Liver (tissue), 9 donors: Measurements from ENCODE around the gene SLC12A9. TPM values are rescaled to one million over a fixed set of nuclear protein-coding genes. Genes with fewer than 3 reads are reported as not detected.

Experiments used
- DNase-seq: peaks from one replicate; pipeline ENCODE4 v3.0.0-alpha.2; 2017; ENCODE audit warnings: low spot score
- H3K27ac ChIP-seq, 2 donors: one replicate each; pipeline ENCODE4 v1.7.0; 2013; ENCODE audit warnings: inconsistent platforms in 2 of 2, low read length in 2 of 2, control low read depth in 1 of 2, low read depth in 1 of 2, mild to moderate bottlenecking in 1 of 2
- H3K27me3 ChIP-seq, 4 donors: one replicate each; pipeline versions ENCODE4 v1.6.1 to v1.7.0; 2013; ENCODE audit warnings: low read length in 3 of 4, inconsistent platforms in 1 of 4, mild to moderate bottlenecking in 1 of 4, moderate library complexity in 1 of 4; ENCODE audit not compliant: control insufficient read depth in 4 of 4, insufficient read depth in 4 of 4
- H3K36me3 ChIP-seq, 4 donors: one replicate each; pipeline versions ENCODE4 v1.6.1 to v1.7.0; 2013; ENCODE audit warnings: low read length in 3 of 4, mild to moderate bottlenecking in 3 of 4, low read depth in 1 of 4, moderate library complexity in 1 of 4; ENCODE audit not compliant: control insufficient read depth in 4 of 4, insufficient read depth in 3 of 4
- H3K4me1 ChIP-seq, 4 donors: one replicate each; pipeline versions ENCODE4 v1.6.1 to v1.7.0; 2013; ENCODE audit warnings: low read length in 3 of 4, mild to moderate bottlenecking in 3 of 4, moderate library complexity in 1 of 4; ENCODE audit not compliant: control insufficient read depth in 4 of 4, insufficient read depth in 4 of 4
- H3K4me3 ChIP-seq, 3 donors: one replicate each; pipeline versions ENCODE4 v1.6.1 to v1.7.0; 2013; ENCODE audit warnings: low read length in 3 of 3, control low read depth in 1 of 3, low read depth in 1 of 3, mild to moderate bottlenecking in 1 of 3
- H3K9ac ChIP-seq, 2 donors: one replicate each; pipeline ENCODE4 v1.7.0; 2013; ENCODE audit warnings: low read length in 2 of 2, mild to moderate bottlenecking in 2 of 2, moderate library complexity in 2 of 2, control low read depth in 1 of 2, low read depth in 1 of 2
- H3K9me3 ChIP-seq, 4 donors: one replicate each; pipeline versions ENCODE4 v1.6.1 to v1.7.0; 2013; ENCODE audit warnings: low read length in 3 of 4; ENCODE audit not compliant: control insufficient read depth in 4 of 4
- ATF3 ChIP-seq: IDR thresholded peaks from 2 replicates; pipeline ENCODE4 v1.6.1; 2016; ENCODE audit warnings: antibody characterized with exemption
- CTCF ChIP-seq: fragments of 150-350 bp; IDR thresholded peaks from 2 replicates; pipeline ENCODE4 v1.5.1; 2017; ENCODE audit warnings: improper control_type of control experiment, low read depth, low read length; ENCODE audit not compliant: missing input control
- EGR1 ChIP-seq, 2 donors: IDR thresholded peaks; 2 replicates each; pipeline ENCODE4 v1.6.1; 2016 to 2018; ENCODE audit warnings: antibody characterized with exemption in 2 of 2, low read depth in 2 of 2
- FOXA1 ChIP-seq: IDR thresholded peaks from 2 replicates; pipeline ENCODE4 v1.6.1; 2016; ENCODE audit warnings: antibody characterized with exemption
- FOXA2 ChIP-seq: IDR thresholded peaks from 2 replicates; pipeline ENCODE4 v1.6.1; 2016; ENCODE audit warnings: antibody characterized with exemption
- GABPA ChIP-seq, 2 donors: IDR thresholded peaks in 1 of 2; conservative IDR thresholded peaks in 1 of 2; 2 replicates each; pipeline ENCODE4 v1.6.1; 2016; ENCODE audit warnings: antibody characterized with exemption in 2 of 2, mild to moderate bottlenecking in 1 of 2, moderate library complexity in 1 of 2
- HNF4A ChIP-seq, 2 donors: conservative IDR thresholded peaks; 2 replicates each; pipeline ENCODE4 v1.6.1; 2016; ENCODE audit warnings: antibody characterized with exemption in 2 of 2, mild to moderate bottlenecking in 2 of 2
- HNF4G ChIP-seq: IDR thresholded peaks from 2 replicates; pipeline ENCODE4 v1.6.1; 2016; ENCODE audit warnings: antibody characterized with exemption
- JUND ChIP-seq, 2 donors: IDR thresholded peaks; 2 replicates each; pipeline ENCODE4 v1.6.1; 2016; ENCODE audit warnings: antibody characterized with exemption in 2 of 2
- MAX ChIP-seq: IDR thresholded peaks from 2 replicates; pipeline ENCODE4 v1.6.1; 2016; ENCODE audit warnings: antibody characterized with exemption
- NR2F2 ChIP-seq: IDR thresholded peaks from 2 replicates; pipeline ENCODE4 v1.6.1; 2016; ENCODE audit warnings: antibody characterized with exemption
- RAD21 ChIP-seq, 2 donors: IDR thresholded peaks; 2 replicates each; pipeline ENCODE4 v1.6.1; 2016; ENCODE audit warnings: antibody characterized with exemption in 2 of 2, mild to moderate bottlenecking in 2 of 2
- REST ChIP-seq: IDR thresholded peaks from 2 replicates; pipeline ENCODE4 v1.6.1; 2016; ENCODE audit warnings: antibody characterized with exemption, mild to moderate bottlenecking
- RXRA ChIP-seq, 2 donors: IDR thresholded peaks; 2 replicates each; pipeline ENCODE4 v1.6.1; 2017 to 2018; ENCODE audit warnings: antibody characterized with exemption in 2 of 2, mild to moderate bottlenecking in 1 of 2
- SP1 ChIP-seq: IDR thresholded peaks from 2 replicates; pipeline ENCODE4 v1.6.1; 2018; ENCODE audit warnings: antibody characterized with exemption, mild to moderate bottlenecking
- TAF1 ChIP-seq: conservative IDR thresholded peaks from 2 replicates; pipeline ENCODE4 v1.6.1; 2016; ENCODE audit warnings: antibody characterized with exemption, mild to moderate bottlenecking
- YY1 ChIP-seq: IDR thresholded peaks from 2 replicates; pipeline ENCODE4 v1.6.1; 2016; ENCODE audit warnings: antibody characterized with exemption, mild to moderate bottlenecking
- ZBTB33 ChIP-seq: IDR thresholded peaks from 2 replicates; pipeline ENCODE4 v1.6.1; 2016; ENCODE audit warnings: antibody characterized with exemption
- WGBS: extraction: QIAGEN DNeasy Blood & Tissue Kit; methylation state at CpG from one replicate; pipeline ENCODE4 v1.1.7; 2013; 5-methylcytosine and 5-hydroxymethylcytosine counted together
- polyA plus RNA-seq, 2 donors: library from polyadenylated mRNA; stranded (reverse) in 1 of 2; unstranded in 1 of 2; fragments of 200-250 nt in 1 of 2; fragments of >200 nt in 1 of 2; fragmentation: Nextera tagmentation in 1 of 2; extraction: Ambion mirVana in 1 of 2; gene quantifications; one replicate each; pipeline versions ENCODE4 v1.2.1 to v1.2.3, GENCODE V29; 2013 to 2015
- total RNA-seq, 2 donors: library from RNA; depleted of rRNA; stranded (reverse); fragments of >200 nt; gene quantifications; one replicate each; pipeline ENCODE4 v1.2.3, GENCODE V29; 2014
- donor health status: healthy.
- donor health status: healthy.
- donor health status: healthy.
- donor health status: healthy.
- donor health status: healthy.

The SLC12A9 gene
- total and polyA plus RNA-seq, 4 donors = 1.8 to 17.2 (median 9.4) TPM

- TF ChIP-seq NR2F2 = no peak
- no peak for TF ChIP-seq ATF3
- TF ChIP-seq CTCF = no peak
- no peak for TF ChIP-seq REST
- no peak for TF ChIP-seq SP1
- TF ChIP-seq FOXA2 = no peak
- TF ChIP-seq GABPA (IDR thresholded peaks at IDR 0.05 in 1 of 2, conservative IDR thresholded peaks at IDR 0.05 in 1 of 2) = no peak
- TF ChIP-seq HNF4A (conservative IDR thresholded peaks at IDR 0.05) = no peak
- TF ChIP-seq ZBTB33 = no peak
- TF ChIP-seq RAD21 (IDR thresholded peaks at IDR 0.05) = no peak
- no peak for TF ChIP-seq TAF1
- no peak for TF ChIP-seq HNF4G
- DNase-seq = no peak
- Histone ChIP-seq H3K4me1 (peaks cover 13 to 36% (median 20%) of the 10 kb centered on the region in 4 donors), H3K4me3 (peak overlapping the region in 2 of 3 donors; percentile 79 to 80), H3K9ac (no peak overlapping the region), H3K36me3 (peaks cover 0 to 15% (median 11%) of the 10 kb centered on the region in 4 donors), H3K9me3 (no peaks in the 10 kb centered on the region), H3K27me3 (no peaks in the 10 kb centered on the region), H3K27ac (peak overlapping the region; percentile 92 to 99)
- WGBS = 71% methylated on average over 5 of the region's 5 CpGs
These were observed 14.2 kb downstream of the SLC12A9 start for GRCh38 chr7:100866729-100867039.

GRCh38 chr7:100867040-100867775, 14.7 kb downstream of the SLC12A9 start, which contains the start of gene TRIP6:
Gene TRIP6, plus strand, starts transcription at chr7:100867387. Its CDS starts 111 bp downstream, at chr7:100867498.
- Histone ChIP-seq H3K27me3 (no peaks in the 10 kb centered on the region), H3K9ac (peak within 1 kb of the TSS; percentile 70 to 78), H3K4me1 (peaks cover 13 to 36% (median 20%) of the 10 kb centered on the region in 4 donors), H3K36me3 (peaks cover 0 to 20% (median 12%) of the 10 kb centered on the region in 4 donors), H3K9me3 (no peaks in the 10 kb centered on the region), H3K27ac (peak within 1 kb of the TSS; percentile 92 to 99), H3K4me3 (peak within 1 kb of the TSS; percentile 68 to 80 (median 79))
- TF ChIP-seq GABPA (IDR thresholded peaks at IDR 0.05 in 1 of 2, conservative IDR thresholded peaks at IDR 0.05 in 1 of 2) (no peak), RXRA (IDR thresholded peaks at IDR 0.05) (no peak), JUND (IDR thresholded peaks at IDR 0.05) (peak; percentile 64 to 79), CTCF (no peak), HNF4A (conservative IDR thresholded peaks at IDR 0.05) (peak in 1 of 2 donors; percentile 14), FOXA1 (no peak), YY1 (no peak), MAX (no peak), FOXA2 (no peak), EGR1 (IDR thresholded peaks at IDR 0.05; ENCODE audit: low read depth in 2 of 2) (no peak), SP1 (peak; percentile 36)
- WGBS = 1% methylated on average over 42 of the region's 42 CpGs
- peak; percentile 72 for DNase-seq
